GM13977 (cell line): Measurements from ENCODE around the gene TRANK1.
A peak's percentile ranks its signal among the peaks of the same experiment; 100 is the strongest.

Experiments used
- DNase-seq: peaks from one replicate; pipeline ENCODE4 v3.0.0; 2012; ENCODE audit warnings: low spot score
- in situ Hi-C: fragments of 300-500 bp; cut with MboI; formaldehyde crosslinking; loops from one replicate; pipeline ENCODE4 v1.12.0; 2022; ENCODE audit warnings: low sequenced_read_pairs, low pct_unique_long_range_greater_than_20kb, mixed read lengths, inconsistent platforms; ENCODE audit not compliant: unreplicated experiment
- TF ChIP-seq, protein P1 (sequence below): IDR thresholded peaks from 2 replicates; pipeline ENCODE4 v1.5.1; 2012; ENCODE audit warnings: mild to moderate bottlenecking, control low read depth; ENCODE audit not compliant: insufficient read depth; ENCODE audit errors: extremely low read depth, missing control alignments

TRANK1 gene

DNA sequence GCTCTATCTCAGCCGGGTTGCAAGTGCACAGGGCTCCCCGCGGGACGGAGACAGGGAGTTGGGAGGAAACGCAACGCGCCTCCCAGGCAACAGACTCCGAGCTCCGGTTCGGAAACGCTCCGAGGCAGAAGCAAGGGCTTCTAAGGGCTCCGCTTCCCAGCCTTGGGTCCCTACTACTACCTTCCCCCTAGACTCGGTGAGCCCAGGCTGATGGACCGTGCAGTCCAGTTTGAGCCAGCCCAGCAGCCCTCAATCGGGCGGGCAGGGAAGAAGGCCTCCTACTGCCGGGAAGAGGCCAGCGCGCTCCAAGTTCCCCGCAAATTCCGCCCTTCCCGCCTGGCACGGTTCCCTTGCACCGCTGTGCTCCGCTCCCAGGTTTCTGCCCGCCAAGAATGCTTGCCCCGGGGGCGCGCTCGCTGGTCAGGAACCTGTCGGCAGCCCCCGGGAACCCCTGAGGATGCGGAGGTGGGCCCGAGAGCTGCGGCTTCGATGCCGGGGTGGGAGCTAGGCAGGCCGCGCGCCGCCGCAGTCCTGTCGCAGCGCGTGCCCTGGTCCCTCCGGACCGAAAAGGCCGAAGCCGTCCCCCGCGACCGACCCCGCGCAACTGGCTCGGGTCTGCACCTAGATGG, 728 bp downstream of the TRANK1 start:
- peak; percentile 74 for DNase-seq
- in situ Hi-C loops: no loop called here

DNA sequence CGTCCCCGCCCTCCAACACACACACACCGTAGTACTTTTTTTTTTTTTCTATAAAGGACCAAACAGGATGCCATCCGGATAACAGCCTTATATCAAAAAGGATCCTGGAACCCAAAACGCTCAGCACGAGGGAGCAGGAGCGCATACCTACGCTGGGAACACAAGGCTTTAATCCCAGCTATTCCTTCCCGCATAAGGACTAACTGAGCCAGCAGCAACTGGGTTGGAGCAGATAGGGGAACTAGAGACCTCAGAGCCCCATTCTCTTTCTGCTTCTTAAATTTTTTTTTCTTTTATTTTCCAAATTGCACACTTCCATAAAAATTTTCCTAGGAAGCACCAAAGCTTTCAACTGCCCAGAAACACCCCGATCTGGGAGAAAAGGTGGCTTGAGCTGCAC, 1.3 kb downstream of the TRANK1 start:
- in situ Hi-C loops: no loop called here
- TF ChIP-seq, protein P1, sequence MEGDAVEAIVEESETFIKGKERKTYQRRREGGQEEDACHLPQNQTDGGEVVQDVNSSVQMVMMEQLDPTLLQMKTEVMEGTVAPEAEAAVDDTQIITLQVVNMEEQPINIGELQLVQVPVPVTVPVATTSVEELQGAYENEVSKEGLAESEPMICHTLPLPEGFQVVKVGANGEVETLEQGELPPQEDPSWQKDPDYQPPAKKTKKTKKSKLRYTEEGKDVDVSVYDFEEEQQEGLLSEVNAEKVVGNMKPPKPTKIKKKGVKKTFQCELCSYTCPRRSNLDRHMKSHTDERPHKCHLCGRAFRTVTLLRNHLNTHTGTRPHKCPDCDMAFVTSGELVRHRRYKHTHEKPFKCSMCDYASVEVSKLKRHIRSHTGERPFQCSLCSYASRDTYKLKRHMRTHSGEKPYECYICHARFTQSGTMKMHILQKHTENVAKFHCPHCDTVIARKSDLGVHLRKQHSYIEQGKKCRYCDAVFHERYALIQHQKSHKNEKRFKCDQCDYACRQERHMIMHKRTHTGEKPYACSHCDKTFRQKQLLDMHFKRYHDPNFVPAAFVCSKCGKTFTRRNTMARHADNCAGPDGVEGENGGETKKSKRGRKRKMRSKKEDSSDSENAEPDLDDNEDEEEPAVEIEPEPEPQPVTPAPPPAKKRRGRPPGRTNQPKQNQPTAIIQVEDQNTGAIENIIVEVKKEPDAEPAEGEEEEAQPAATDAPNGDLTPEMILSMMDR: no peak
- no peak for DNase-seq

More for the DNA sequence above, 728 bp downstream of the TRANK1 start:
- TF ChIP-seq, protein P1: no peak

DNA sequence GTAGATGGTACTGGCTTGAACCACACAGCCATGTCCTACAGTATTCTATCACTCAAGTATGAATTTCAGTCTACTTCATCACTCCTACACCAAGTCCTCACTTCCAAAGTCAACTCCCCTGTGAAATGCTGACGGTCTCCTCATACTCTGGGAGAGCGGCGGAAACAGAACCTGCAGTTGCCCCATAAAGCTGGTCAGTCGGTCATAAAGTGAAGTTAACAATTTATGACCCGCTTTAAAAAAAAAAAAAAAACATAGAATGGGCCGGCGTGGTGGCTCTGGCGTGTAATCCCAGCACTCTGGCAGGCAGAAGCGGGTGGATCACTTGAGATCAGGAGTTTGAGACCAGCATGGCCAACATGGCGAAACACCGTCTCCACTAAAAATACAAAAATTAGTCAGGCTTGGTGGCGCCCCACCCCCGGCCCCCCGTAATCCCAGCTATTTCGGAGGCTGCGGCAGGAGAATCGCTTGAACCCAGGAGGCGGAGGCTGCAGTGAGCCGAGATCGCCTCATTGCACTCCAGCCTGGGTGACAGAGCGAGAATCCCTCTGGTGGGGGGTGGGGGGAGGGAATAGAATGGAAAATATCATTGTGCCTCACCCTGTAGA, 2.1 kb downstream of the TRANK1 start:
- TF ChIP-seq, protein P1: no peak
- DNase-seq: no peak
- in situ Hi-C loops: no loop called here

DNA sequence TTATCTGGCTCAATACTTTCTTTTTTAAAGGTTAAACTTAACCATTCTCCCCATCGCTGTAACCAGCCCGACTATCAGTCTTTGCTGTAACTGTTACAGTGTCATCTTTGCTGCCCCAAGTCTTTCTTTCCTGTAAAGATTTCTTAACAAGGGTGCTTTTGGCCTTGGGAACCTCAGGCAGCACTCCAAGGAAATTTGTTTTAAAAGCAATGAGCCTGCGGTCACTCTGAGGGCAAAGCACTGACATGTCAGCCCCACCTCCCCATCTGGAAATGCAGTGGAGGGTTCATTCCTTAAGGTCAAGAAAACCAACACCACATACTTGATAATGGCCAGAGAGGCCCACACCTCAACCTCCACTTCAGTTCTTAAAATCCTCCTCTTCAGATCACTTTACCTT, 3.2 kb downstream of the TRANK1 start:
- TF ChIP-seq, protein P1: no peak
- DNase-seq: no peak

DNA sequence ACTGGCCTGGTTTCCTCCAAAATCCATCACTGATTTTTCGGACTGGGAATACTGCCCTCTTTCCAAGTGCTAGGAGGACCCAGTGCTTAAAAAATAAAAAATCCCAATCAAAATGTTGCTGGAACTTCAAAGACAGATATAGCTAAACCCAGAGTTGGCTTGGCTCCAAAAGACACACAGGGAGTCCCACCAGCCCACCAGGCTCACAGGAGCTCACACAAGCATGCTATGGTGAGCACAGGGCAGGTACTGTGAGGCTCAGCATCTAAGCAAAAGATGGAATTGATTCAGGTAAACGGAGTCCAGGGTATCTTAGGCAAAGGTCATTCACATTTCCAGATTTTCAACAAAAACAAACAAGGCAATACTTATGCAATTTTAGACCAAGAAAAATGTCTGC, 3.7 kb downstream of the TRANK1 start:
- in situ Hi-C loops: no loop called here
- DNase-seq: no peak

More for the DNA sequence above, 3.2 kb downstream of the TRANK1 start:
- in situ Hi-C loops: no loop called here

DNA sequence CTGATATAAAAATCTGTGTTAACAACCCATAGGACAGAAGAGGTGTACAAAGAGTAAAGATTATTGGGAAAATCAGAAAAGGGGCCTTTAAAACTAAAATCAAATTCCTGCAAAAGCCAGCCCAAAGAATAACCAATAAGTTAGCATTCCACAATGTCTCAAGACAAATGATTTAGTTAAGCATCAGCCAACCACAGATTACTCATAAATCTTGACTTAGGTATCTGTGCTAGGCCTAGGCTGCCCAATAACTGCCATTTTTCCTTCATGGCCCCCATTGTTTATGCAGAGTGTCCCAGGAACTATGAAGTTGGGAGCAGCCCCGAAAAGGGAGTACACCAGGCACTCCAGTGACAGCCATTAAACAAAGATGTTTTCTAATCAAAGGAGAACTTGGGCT, 7.4 kb downstream of the TRANK1 start:
- no peak for DNase-seq
- TF ChIP-seq, protein P1: no peak
- in situ Hi-C loops: no loop called here

More for the DNA sequence above, 3.7 kb downstream of the TRANK1 start:
- TF ChIP-seq, protein P1: no peak
